AG04450 (cell line): ENCODE results near the gene NKAIN4. TPM values are rescaled to one million over a fixed set of nuclear protein-coding genes. Genes with fewer than 3 reads are reported as not detected.

ENCODE experiments used
- CTCF ChIA-PET: fragments of 300-600, 350-600 bp; formaldehyde crosslinking; extraction: SDS; loops from one replicate; lab custom pipeline; 2022; ENCODE audit warnings: antibody characterized with exemption, inconsistent platforms; lab: Charles Lee
- POLR2A ChIA-PET: fragments of 350-600 bp; formaldehyde crosslinking; extraction: SDS; loops from one replicate; lab custom pipeline; 2021; ENCODE audit warnings: antibody characterized with exemption, inconsistent platforms; lab: Yijun Ruan, JAX
- DNase-seq: peaks from one replicate; pipeline ENCODE4 v3.0.0-alpha.2; 2011; ENCODE audit warnings: low read depth, low spot score
- H3K27ac ChIP-seq: one replicate; pipeline ENCODE4 v1.5.1; 2012; ENCODE audit warnings: low read depth, low read length, control low read depth
- H3K27me3 ChIP-seq: one replicate; pipeline ENCODE4 v1.6.0; 2012; ENCODE audit warnings: low read length; ENCODE audit not compliant: control insufficient read depth, insufficient read depth
- H3K4me3 ChIP-seq: 2 replicates; pipeline ENCODE4 v1.5.1; 2011; ENCODE audit warnings: mild to moderate bottlenecking, low read depth, low read length, control low read depth
- H3K9me3 ChIP-seq: 2 replicates; pipeline ENCODE4 v1.5.1; 2012; ENCODE audit warnings: low read length; ENCODE audit not compliant: control insufficient read depth, insufficient read depth
- CTCF ChIP-seq: IDR thresholded peaks from 2 replicates; pipeline ENCODE4 v1.5.1; 2011; ENCODE audit warnings: low read depth, low read length, control low read depth, inconsistent platforms
- polyA plus RNA-seq: library from polyadenylated mRNA; depleted of rRNA; stranded (reverse); fragments of >200 nt; gene quantifications from 2 replicates; pipeline ENCODE4 v1.2.3, GENCODE V29; 2011

Gene NKAIN4
- polyA plus RNA-seq, 1 experiment = not detected

- H3K27ac ChIP-seq = no peak overlapping the region
- POLR2A ChIA-PET = interaction anchor here (0.6 to 1.7 kb wide), 2 partner anchors 8 to 12 kb away, joined by 4 to 5 read pairs; partner anchors contain the start of gene ARFGAP1
- no peak for TF ChIP-seq CTCF
- no peaks in the 10 kb centered on the region for H3K27me3 ChIP-seq
- H3K9me3 ChIP-seq = no peaks in the 10 kb centered on the region
- CTCF ChIA-PET = no interaction called here
- DNase-seq = no peak
- no peak overlapping the region for H3K4me3 ChIP-seq
These were observed 30.8 kb upstream of the NKAIN4 start for GRCh38 chr20:63284981-63285524.

GRCh38 chr20:63284544-63284949 is 30.3 kb upstream of the NKAIN4 start:
- no peak for TF ChIP-seq CTCF
- DNase-seq = no peak
- CTCF ChIA-PET = no interaction called here

GRCh38 chr20:63284083-63284440 is 29.8 kb upstream of the NKAIN4 start:
- H3K27me3 ChIP-seq = no peaks in the 10 kb centered on the region
- POLR2A ChIA-PET = interaction anchor here (1.7 kb wide), 1 partner anchor 11 kb away, joined by 5 read pairs; the partner anchor contains the start of gene ARFGAP1
- no peaks in the 10 kb centered on the region for H3K9me3 ChIP-seq
- no peak for DNase-seq
- no peak overlapping the region for H3K27ac ChIP-seq
- no peak for TF ChIP-seq CTCF
- no peak overlapping the region for H3K4me3 ChIP-seq
- CTCF ChIA-PET = no interaction called here

More at GRCh38 chr20:63284544-63284949, 30.3 kb upstream of the NKAIN4 start:
- Histone ChIP-seq H3K27me3 (no peaks in the 10 kb centered on the region), H3K9me3 (no peaks in the 10 kb centered on the region), H3K27ac (no peak overlapping the region), H3K4me3 (no peak overlapping the region)
- POLR2A ChIA-PET = interaction anchor here (1.7 kb wide), 1 partner anchor 12 kb away, joined by 5 read pairs; the partner anchor contains the start of gene ARFGAP1

- H3K9me3 ChIP-seq = no peaks in the 10 kb centered on the region
- DNase-seq = no peak
- ChIA-PET POLR2A (interaction anchor here (1.7 kb wide), 1 partner anchor 11 kb away, joined by 5 read pairs; the partner anchor contains the start of gene ARFGAP1), CTCF (interaction anchor here (1.6 kb wide), 2 partner anchors 7 to 60 kb away, joined by 5 to 7 read pairs; no protein-coding TSS in a partner anchor)
- H3K27me3 ChIP-seq = no peaks in the 10 kb centered on the region
- TF ChIP-seq CTCF = no peak
- no peak overlapping the region for H3K4me3 ChIP-seq
- H3K27ac ChIP-seq = no peak overlapping the region
These were observed 29.3 kb upstream of the NKAIN4 start for GRCh38 chr20:63283397-63284082.

- no peaks in the 10 kb centered on the region for H3K27me3 ChIP-seq
- no peak for DNase-seq
- ChIA-PET CTCF (interaction anchor here (1.6 kb wide), 2 partner anchors 8 to 60 kb away, joined by 5 to 7 read pairs; no protein-coding TSS in a partner anchor), POLR2A (no interaction called here)
- H3K9me3 ChIP-seq = no peaks in the 10 kb centered on the region
- no peak overlapping the region for H3K4me3 ChIP-seq
- no peak overlapping the region for H3K27ac ChIP-seq
- TF ChIP-seq CTCF = no peak
These were observed 28.7 kb upstream of the NKAIN4 start for GRCh38 chr20:63282946-63283345.
